GM06990 (cell line): ENCODE results near the gene WNK2.

Experiments used
- DNase-seq: peaks from one replicate; pipeline ENCODE4 v3.0.0-alpha.2; 2011; ENCODE audit not compliant: insufficient read length; ENCODE audit errors: extremely low read depth
- H3K27me3 ChIP-seq: replicated peaks from 2 replicates; pipeline ENCODE4 v1.6.0; 2011; ENCODE audit warnings: low read length; ENCODE audit not compliant: control insufficient read depth, insufficient read depth
- H3K36me3 ChIP-seq: 2 replicates; pipeline ENCODE4 v1.5.1; 2011; ENCODE audit warnings: low read length; ENCODE audit not compliant: control insufficient read depth, insufficient read depth
- H3K4me3 ChIP-seq: replicated peaks from 2 replicates; pipeline ENCODE4 v1.5.1; 2011; ENCODE audit warnings: low read depth, mild to moderate bottlenecking, control low read depth, low read length
- CTCF ChIP-seq: IDR thresholded peaks from 2 replicates; pipeline ENCODE4 v1.5.1; 2011; ENCODE audit warnings: low read length, control low read depth, mild to moderate bottlenecking, inconsistent platforms; ENCODE audit not compliant: insufficient read depth, poor library complexity, severe bottlenecking

WNK2 gene

DNA sequence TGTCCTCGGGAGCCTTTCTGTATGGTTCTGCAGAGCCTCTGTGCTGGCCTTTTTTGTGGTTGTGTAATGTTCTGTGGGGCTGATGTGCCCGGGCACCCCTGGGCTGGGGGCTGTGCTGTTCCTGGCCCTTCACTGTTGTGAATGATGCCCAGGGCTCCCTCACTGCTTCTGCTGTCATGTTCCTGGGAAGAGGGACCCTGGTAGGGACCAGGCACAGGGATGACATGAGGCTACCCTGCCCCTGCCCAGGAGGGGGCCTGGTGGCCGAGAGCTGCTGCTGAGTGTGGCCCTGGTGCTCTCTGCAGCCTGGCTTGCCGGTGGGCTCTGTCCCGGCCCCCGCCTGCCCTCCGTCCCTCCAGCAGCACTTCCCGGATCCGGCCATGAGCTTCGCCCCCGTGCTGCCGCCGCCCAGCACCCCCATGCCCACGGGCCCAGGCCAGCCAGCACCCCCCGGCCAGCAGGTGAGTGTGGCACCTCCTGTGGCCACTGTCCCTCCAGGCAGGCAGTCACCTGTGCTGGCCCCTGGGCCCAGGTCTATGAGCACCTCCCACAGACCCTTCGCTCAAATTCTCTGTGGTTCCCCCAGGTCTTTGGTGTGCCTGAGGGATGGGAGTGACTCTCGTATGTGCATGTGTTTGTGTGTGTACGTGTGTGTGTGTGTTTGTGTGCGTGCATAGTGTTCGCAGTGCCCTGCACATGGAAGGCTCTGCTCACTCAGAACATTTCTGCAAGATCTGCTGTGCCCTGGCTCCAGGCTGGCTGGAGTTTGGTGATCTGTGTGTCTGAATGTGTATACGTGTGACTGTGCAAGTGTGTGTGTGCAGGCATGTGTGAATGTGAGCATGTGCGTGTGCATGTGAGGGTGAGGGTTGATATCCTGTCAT lies 72.3 kb downstream of the WNK2 start:
- no peak for TF ChIP-seq CTCF
- Histone ChIP-seq H3K27me3 (no peaks in the 10 kb centered on the region; the same call in none of the 2 replicates), H3K4me3 (no peak overlapping the region), H3K36me3 (no peaks in the 10 kb centered on the region)
- no peak for DNase-seq

GRCh38 chr9:93256878-93257807 lies 73.2 kb downstream of the WNK2 start:
- H3K4me3 ChIP-seq = no peak overlapping the region
- no peaks in the 10 kb centered on the region; the same call in none of the 2 replicates for H3K27me3 ChIP-seq
- no peak for TF ChIP-seq CTCF
- no peak for DNase-seq
- no peaks in the 10 kb centered on the region for H3K36me3 ChIP-seq

DNA sequence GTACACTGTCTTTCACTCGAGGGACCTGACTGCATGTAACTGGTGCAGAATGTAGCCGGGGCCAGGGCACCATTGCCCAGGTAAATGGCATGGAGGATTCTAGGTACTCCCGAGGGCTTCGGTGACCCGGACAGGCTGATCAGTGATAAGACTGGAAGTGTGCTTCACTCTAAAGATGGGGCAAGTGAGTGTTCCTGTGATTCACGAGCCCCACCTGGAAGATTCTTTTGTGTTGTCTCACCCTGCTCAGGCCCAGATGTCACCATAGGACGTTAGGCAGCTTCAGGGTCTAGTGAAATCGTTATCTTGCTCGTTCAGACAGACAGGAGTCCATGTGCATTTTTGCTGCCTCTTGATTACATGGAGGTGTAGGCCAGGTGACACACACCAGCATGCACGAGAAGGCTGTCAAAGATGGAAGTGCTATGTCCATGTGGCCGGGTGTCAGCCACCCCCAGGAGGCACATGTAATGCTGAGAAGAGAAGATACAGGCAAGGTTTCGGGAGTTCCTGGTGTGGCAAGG lies 73.9 kb downstream of the WNK2 start:
- no peak for DNase-seq
- Histone ChIP-seq H3K27me3 (no peaks in the 10 kb centered on the region; the same call in 1 of the 2 replicates), H3K36me3 (no peaks in the 10 kb centered on the region), H3K4me3 (no peak overlapping the region)
- no peak for TF ChIP-seq CTCF

- no peak overlapping the region for H3K4me3 ChIP-seq
- no peaks in the 10 kb centered on the region; the same call in 1 of the 2 replicates for H3K27me3 ChIP-seq
- no peak for TF ChIP-seq CTCF
- no peaks in the 10 kb centered on the region for H3K36me3 ChIP-seq
- no peak for DNase-seq
These were observed 74.5 kb downstream of the WNK2 start for GRCh38 chr9:93258419-93258817.

GRCh38 chr9:93258818-93259489 lies 75.0 kb downstream of the WNK2 start:
- TF ChIP-seq CTCF = no peak
- no peak for DNase-seq
- Histone ChIP-seq H3K4me3 (no peak overlapping the region), H3K27me3 (no peaks in the 10 kb centered on the region; the same call in 1 of the 2 replicates), H3K36me3 (no peaks in the 10 kb centered on the region)
